ENCODE results near the gene TPM2. TPM values are rescaled to one million over a fixed set of nuclear protein-coding genes. Genes with fewer than 3 reads are reported as not detected.
A peak's percentile ranks its signal among the peaks of the same experiment; 100 is the strongest.

The TPM2 gene
- total and polyA plus RNA-seq, 9 of the 15 experiments (the other 6 are each of a cell fraction or from before 2014, with no cell fraction given): 0.28 to 16.1 (median 4.5) TPM

- TF ChIP-seq AFF1 (IDR thresholded peaks at IDR 0.05; ENCODE audit: low read depth in 1 of 2, partially characterized antibody in 2 of 2) (peak in 1 of 2 experiments; percentile 63), ETV5 (CRISPR knock-in tag; IDR thresholded peaks at IDR 0.05; ENCODE audit: low read depth) (peak; percentile 93)
These were observed 42.6 kb upstream of the TPM2 start, which contains the start of the genes CREB3 and TLN1 (continued) for GRCh38 chr9:35732185-35732799.

- FAIRE-seq: peak; percentile 58
- no peak for ATAC-seq
- TF ChIP-seq CREM (IDR thresholded peaks at IDR 0.05; ENCODE audit: low read depth): peak; percentile 92
- TF ChIP-seq POLR2B (IDR thresholded peaks at IDR 0.05; ENCODE audit: low read depth, partially characterized antibody): peak; percentile 53
- 0 out of 2 replicates have a peak, but pooled peaks have one; percentile 22 for TF ChIP-seq ZBTB12 (CRISPR knock-in tag; IDR thresholded peaks at IDR 0.05)
- TF ChIP-seq DNMT1 (IDR thresholded peaks at IDR 0.05): no peak
- no peak for TF ChIP-seq SLC30A9 (CRISPR knock-in tag; IDR thresholded peaks at IDR 0.05)
- no peak for TF ChIP-seq ZBTB5 (IDR thresholded peaks at IDR 0.05)
- peak; percentile 76; the same call in 1 of the 2 replicates for TF ChIP-seq THRB (CRISPR knock-in tag; conservative IDR thresholded peaks at IDR 0.05)
These were observed 41.9 kb upstream of the TPM2 start for GRCh38 chr9:35731415-35732184.

More at GRCh38 chr9:35731415-35732184, 41.9 kb upstream of the TPM2 start:
- Histone ChIP-seq H3K9ac (ENCODE audit: insufficient read depth in 1 of 2, low read depth in 2 of 2, low read length in 2 of 2) (peak overlapping the region; percentile 85 to 96), H3K4me3 (peak overlapping the region; percentile 85), H3K4me2 (ENCODE audit: insufficient read depth, low read length) (peak overlapping the region; percentile 94), H3K27me3 (ENCODE audit: control insufficient read depth in 2 of 2, insufficient read depth in 2 of 2, low read length in 2 of 2) (no peaks in the 10 kb centered on the region), H3K9me1 (ENCODE audit: control insufficient read depth, insufficient read depth, low read length) (peaks cover 5% of the 10 kb centered on the region), H3K27ac (ENCODE audit: extremely low read depth, low read depth, low read length) (peak overlapping the region; percentile 97), H2AFZ (ENCODE audit: low read depth, low read length) (peak overlapping the region; percentile 60; the same call in 1 of the 2 replicates), H3K36me3 (ENCODE audit: control insufficient read depth, insufficient read depth, low read length) (peaks cover 48% of the 10 kb centered on the region; the same call in 2 of the 3 replicates), H3K9me3 (replicated peaks; ENCODE audit: control insufficient read depth, insufficient read depth, low read depth, low read length) (no peaks in the 10 kb centered on the region), H3K4me1 (replicated peaks in 1 of 2; ENCODE audit: control insufficient read depth in 2 of 2, insufficient read depth in 2 of 2, low read length in 2 of 2) (peaks cover 37 to 40% of the 10 kb centered on the region in 2 experiments), H3K79me2 (ENCODE audit: control insufficient read depth, insufficient read depth, low read length) (peaks cover 73% of the 10 kb centered on the region), H4K20me1 (replicated peaks; ENCODE audit: control insufficient read depth, insufficient read depth, low read length) (peaks cover 11% of the 10 kb centered on the region; the same call in 1 of the 2 replicates)
- in situ Hi-C loops (cut with MboI): no loop called here
- POLR2A ChIA-PET: interaction anchor here (0.7 to 2.8 kb wide), 20 partner anchors 9 to 462 kb away, joined by 3 to 13 read pairs (median 5); partner anchors contain the start of genes CCDC107, GBA2, RGP1 and RMRP
- 0% methylated on average over 21 of the region's 47 CpGs for WGBS (ENCODE audit: insufficient coverage, low coverage, missing lambda C conversion rate)
- CTCF ChIA-PET (ENCODE audit: low intra/inter-chr PET ratio): no interaction called here
- intact Hi-C loops (cut with micrococcal nuclease): loop anchor here (2.0 to 10.0 kb wide), 3 partner anchors 17 to 83 kb away; partner anchors contain the start of genes GBA2, HINT2, RGP1 and SPAG8
- peak; percentile 35 to 80 (median 71) for DNase-seq (ENCODE audit: extremely low read depth in 1 of 4, low spot score in 3 of 4)
- TSS peak; percentile 57 for BruUV-seq (replicated peaks)
